IPS-18c (cell line): ENCODE data around the gene LOC101059915.
"Not testable (repeated sequence)": the region's sequence is repeated elsewhere in the genome, so short reads cannot be mapped to it uniquely, and the experiment has no call there.

Experiments used
- H3K4me3 ChIP-seq: 2 replicates; pipeline ENCODE4 v1.7.0; 2013; ENCODE audit warnings: low read depth, mild to moderate bottlenecking, low read length, moderate library complexity; ENCODE audit not compliant: insufficient read depth
- H3K9me3 ChIP-seq: one replicate; pipeline ENCODE4 v1.6.1; 2013; ENCODE audit warnings: mild to moderate bottlenecking, low read length, moderate library complexity; ENCODE audit not compliant: control insufficient read depth, insufficient read depth

LOC101059915 gene

GRCh38 chrX:71664889-71665491 lies 2.4 kb upstream of the LOC101059915 start:
- H3K9me3 ChIP-seq: peaks cover 18% of the 10 kb centered on the region
- H3K4me3 ChIP-seq: no peak overlapping the region

GRCh38 chrX:71665747-71666146 lies 1.6 kb upstream of the LOC101059915 start:
- Histone ChIP-seq H3K4me3 (no peak overlapping the region), H3K9me3 (peaks cover 15% of the 10 kb centered on the region)

GRCh38 chrX:71666240-71667223 lies 814 bp upstream of the LOC101059915 start:
- Histone ChIP-seq H3K9me3 (peaks cover 13% of the 10 kb centered on the region), H3K4me3 (no peak overlapping the region; the same call in 1 of the 2 replicates)

- peaks cover 13% of the 10 kb centered on the region for H3K9me3 ChIP-seq
These were observed 876 bp downstream of the LOC101059915 start for GRCh38 chrX:71668248-71668595.

GRCh38 chrX:71669492-71669891 lies 2.1 kb downstream of the LOC101059915 start:
- no peak overlapping the region for H3K4me3 ChIP-seq
- H3K9me3 ChIP-seq: peaks cover 10% of the 10 kb centered on the region

More at GRCh38 chrX:71668248-71668595, 876 bp downstream of the LOC101059915 start:
- H3K4me3 ChIP-seq: no peak overlapping the region

GRCh38 chrX:71669947-71670346 lies 2.6 kb downstream of the LOC101059915 start:
- H3K9me3 ChIP-seq, H3K4me3 ChIP-seq: not testable (repeated sequence)

- Histone ChIP-seq H3K9me3 (peaks cover 8% of the 10 kb centered on the region), H3K4me3 (no peak overlapping the region)
These were observed 3.9 kb downstream of the LOC101059915 start for GRCh38 chrX:71671043-71671780.

GRCh38 chrX:71671938-71672337 lies 4.6 kb downstream of the LOC101059915 start:
- Histone ChIP-seq H3K9me3 (peaks cover 7% of the 10 kb centered on the region), H3K4me3 (no peak overlapping the region)

- H3K9me3 ChIP-seq, H3K4me3 ChIP-seq: not testable (repeated sequence)
These were observed 8.3 kb downstream of the LOC101059915 start for GRCh38 chrX:71675636-71676035.

- not testable (repeated sequence) for H3K4me3 ChIP-seq, H3K9me3 ChIP-seq
These were observed 8.9 kb downstream of the LOC101059915 start for GRCh38 chrX:71676068-71676795.

GRCh38 chrX:71677195-71677594 lies 9.8 kb downstream of the LOC101059915 start:
- H3K4me3 ChIP-seq, H3K9me3 ChIP-seq: not testable (repeated sequence)

GRCh38 chrX:71679575-71680207 lies 12.3 kb downstream of the LOC101059915 start:
- Histone ChIP-seq H3K4me3 (no peak overlapping the region), H3K9me3 (peaks cover 6% of the 10 kb centered on the region)

- H3K4me3 ChIP-seq, H3K9me3 ChIP-seq: not testable (repeated sequence)
These were observed 29.5 kb downstream of the LOC101059915 start for GRCh38 chrX:71696641-71697465.

- H3K9me3 ChIP-seq: not testable (repeated sequence)
These were observed 30.3 kb downstream of the LOC101059915 start for GRCh38 chrX:71697466-71698298.

GRCh38 chrX:71698299-71699022 lies 31.1 kb downstream of the LOC101059915 start:
- not testable (repeated sequence) for H3K4me3 ChIP-seq

More at GRCh38 chrX:71697466-71698298, 30.3 kb downstream of the LOC101059915 start:
- H3K4me3 ChIP-seq: not testable (repeated sequence)

More at GRCh38 chrX:71698299-71699022, 31.1 kb downstream of the LOC101059915 start:
- H3K9me3 ChIP-seq: not testable (repeated sequence)
